Mammary epithelial cell (primary cell): ENCODE results near the gene FAM118B.
"Not testable (repeated sequence)": the region's sequence is repeated elsewhere in the genome, so short reads cannot be mapped to it uniquely, and the experiment has no call there.

Experiments used
- CTCF ChIP-seq, 2 donors: IDR thresholded peaks in 1 of 2; conservative IDR thresholded peaks in 1 of 2; 2 replicates each; pipeline ENCODE4 v1.5.1; 2011 to 2012; ENCODE audit warnings: inconsistent platforms in 2 of 2, low read length in 2 of 2, mild to moderate bottlenecking in 2 of 2, control low read depth in 1 of 2, low read depth in 1 of 2; ENCODE audit not compliant: insufficient read depth in 1 of 2; ENCODE audit errors: extremely low read depth in 1 of 2
- EZH2 ChIP-seq: IDR thresholded peaks from 2 replicates; pipeline ENCODE4 v1.6.1; 2012; ENCODE audit warnings: low read length, inconsistent platforms, borderline replicate concordance

GRCh38 chr11:126255507-126255906 lies 43.9 kb downstream of the FAM118B start:
- not testable (repeated sequence) for TF ChIP-seq CTCF (conservative IDR thresholded peaks at IDR 0.05 in 1 of 2, IDR thresholded peaks at IDR 0.05 in 1 of 2; ENCODE audit: extremely low read depth in 1 of 2, insufficient read depth in 1 of 2, low read depth in 1 of 2, low read length in 2 of 2); EZH2
